ENCODE measurements around the gene PTCSC3. TPM values are rescaled to one million over a fixed set of nuclear protein-coding genes. Genes with fewer than 3 reads are reported as not detected.
A peak's percentile ranks its signal among the peaks of the same experiment; 100 is the strongest.

Gene PTCSC3
- total and polyA plus RNA-seq, 2 experiments from 2014 or later = not detected

GRCh38 chr14:36094963-36095362, 81.6 kb downstream of the PTCSC3 start:
- TF ChIP-seq EZH2 (IDR thresholded peaks at IDR 0.05; ENCODE audit: low read depth, unreplicated experiment) (no peak), CREB1 (CRISPR knock-in tag; IDR thresholded peaks at IDR 0.05; ENCODE audit: low read depth) (no peak), JUNB (IDR thresholded peaks at IDR 0.05; ENCODE audit: unreplicated experiment) (no peak), STAT1 (IDR thresholded peaks at IDR 0.05; ENCODE audit: unreplicated experiment) (no peak), CTCF (conservative IDR thresholded peaks at IDR 0.05; ENCODE audit: low read depth in 2 of 2) (no peak), ZNF331 (CRISPR knock-in tag; IDR thresholded peaks at IDR 0.05; ENCODE audit: low read depth) (no peak), EZH2phosphoT487 (IDR thresholded peaks at IDR 0.05; ENCODE audit: unreplicated experiment) (no peak), REST (IDR thresholded peaks at IDR 0.05; ENCODE audit: unreplicated experiment) (no peak), NANOG (IDR thresholded peaks at IDR 0.05; ENCODE audit: borderline replicate concordance) (no peak), ZNF114 (CRISPR knock-in tag; IDR thresholded peaks at IDR 0.05) (no peak), ETS1 (IDR thresholded peaks at IDR 0.05) (no peak), POLR2AphosphoS5 (IDR thresholded peaks at IDR 0.05; ENCODE audit: low read depth) (no peak), ZNF462 (CRISPR knock-in tag; IDR thresholded peaks at IDR 0.05) (no peak)
- H3K36me3 Mint-ChIP-seq (ENCODE audit: low read depth) = no peaks in the 10 kb centered on the region
- peak overlapping the region; percentile 90 for H2AFZ ChIP-seq
- no peak overlapping the region for H3K4me2 ChIP-seq
- no peaks in the 10 kb centered on the region for H4K20me1 ChIP-seq (replicated peaks; ENCODE audit: insufficient read depth)
- no peak overlapping the region for H3K27ac Mint-ChIP-seq
- no peaks in the 10 kb centered on the region for H3K36me3 ChIP-seq (ENCODE audit: insufficient read depth)
- H3K79me2 ChIP-seq (replicated peaks; ENCODE audit: insufficient read depth) = no peaks in the 10 kb centered on the region
- H3K27me3 Mint-ChIP-seq (ENCODE audit: insufficient read depth, low read depth, poor library complexity) = peaks cover under 1% of the 10 kb centered on the region
- DNase-seq (ENCODE audit: low spot score) (no peak), ATAC-seq (no peak)
- no peak overlapping the region for H3K4me3 Mint-ChIP-seq
- peaks cover 4% of the 10 kb centered on the region; the same call in 1 of the 2 replicates for H3K9me2 ChIP-seq (ENCODE audit: insufficient read depth)
- H3K4me3 ChIP-seq = no peak overlapping the region
- no peak overlapping the region for H3K27ac ChIP-seq (ENCODE audit: low read depth)
- H3K4me1 ChIP-seq (ENCODE audit: insufficient read depth) = peaks cover 6% of the 10 kb centered on the region; the same call in 1 of the 2 replicates
- no peaks in the 10 kb centered on the region for H3F3A ChIP-seq (replicated peaks; ENCODE audit: low read depth)
- H3K9me3 Mint-ChIP-seq = no peaks in the 10 kb centered on the region
- H3K27me3 ChIP-seq (ENCODE audit: insufficient read depth) = no peaks in the 10 kb centered on the region
- H3K4me1 Mint-ChIP-seq = peaks cover 3% of the 10 kb centered on the region; the same call in 2 of the 3 replicates
